GM21526 (cell line): ENCODE data around the gene EPB41L5.
"Not testable (repeated sequence)": the region's sequence is repeated elsewhere in the genome, so short reads cannot be mapped to it uniquely, and the experiment has no call there.

Experiments used
- ATAC-seq: cut with Tn5 transposase; IDR thresholded peaks from one replicate; pipeline ENCODE4 v1.9.1; 2021; ENCODE audit warnings: moderate library complexity; ENCODE audit not compliant: unreplicated experiment, low FRiP score

The EPB41L5 gene

GRCh38 chr2:120028795-120029194, 15.9 kb downstream of the EPB41L5 start:
- ATAC-seq: no peak

GRCh38 chr2:120029672-120030640, 17.1 kb downstream of the EPB41L5 start:
- ATAC-seq: no peak

DNA sequence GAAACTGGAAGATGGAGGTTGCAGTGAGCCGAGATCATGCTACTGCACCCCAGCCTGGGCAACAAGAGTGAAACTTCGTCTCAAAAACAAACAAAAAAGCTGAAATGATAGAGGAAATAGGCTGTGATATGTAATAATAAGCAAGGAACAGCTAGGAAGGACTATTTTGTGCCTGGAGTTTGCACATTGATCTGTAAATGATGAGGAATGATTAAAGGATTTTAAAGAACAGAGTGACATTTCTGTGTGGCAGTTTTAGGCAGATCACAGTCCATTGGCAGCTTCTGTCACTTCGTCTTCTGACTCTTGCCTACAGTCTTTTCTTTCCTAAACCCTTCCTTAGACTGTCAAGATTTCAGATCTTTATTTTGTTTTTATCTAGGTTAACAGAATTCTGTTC, 19.4 kb downstream of the EPB41L5 start:
- no peak for ATAC-seq

GRCh38 chr2:120034027-120034426, 21.1 kb downstream of the EPB41L5 start:
- no peak for ATAC-seq

DNA sequence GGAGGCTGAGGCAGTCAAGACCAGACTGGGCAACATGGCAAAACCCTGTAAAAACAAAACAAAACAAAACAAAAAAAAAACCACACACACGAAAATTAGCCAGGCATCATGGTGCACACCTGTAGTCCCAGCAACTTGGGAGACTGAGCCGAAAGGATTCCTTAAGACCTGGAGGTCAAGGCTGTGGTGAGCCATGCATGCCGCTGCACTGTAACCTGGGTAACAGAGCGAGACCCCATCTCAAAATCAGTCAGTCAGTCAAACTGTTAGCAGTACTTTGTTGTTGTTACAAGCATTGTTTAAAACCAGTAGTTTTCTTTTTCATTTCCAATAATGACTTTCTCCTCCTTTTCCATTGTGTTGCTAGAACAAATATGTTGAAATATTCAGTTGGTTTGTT, 21.7 kb downstream of the EPB41L5 start:
- ATAC-seq: no peak

GRCh38 chr2:120036145-120036544, 23.3 kb downstream of the EPB41L5 start:
- no peak for ATAC-seq

- no peak for ATAC-seq
Measured at GRCh38 chr2:120037995-120038541, 25.2 kb downstream of the EPB41L5 start.

GRCh38 chr2:120042359-120042758, 29.5 kb downstream of the EPB41L5 start:
- no peak for ATAC-seq

GRCh38 chr2:120044336-120044735, 31.5 kb downstream of the EPB41L5 start:
- ATAC-seq: no peak

DNA sequence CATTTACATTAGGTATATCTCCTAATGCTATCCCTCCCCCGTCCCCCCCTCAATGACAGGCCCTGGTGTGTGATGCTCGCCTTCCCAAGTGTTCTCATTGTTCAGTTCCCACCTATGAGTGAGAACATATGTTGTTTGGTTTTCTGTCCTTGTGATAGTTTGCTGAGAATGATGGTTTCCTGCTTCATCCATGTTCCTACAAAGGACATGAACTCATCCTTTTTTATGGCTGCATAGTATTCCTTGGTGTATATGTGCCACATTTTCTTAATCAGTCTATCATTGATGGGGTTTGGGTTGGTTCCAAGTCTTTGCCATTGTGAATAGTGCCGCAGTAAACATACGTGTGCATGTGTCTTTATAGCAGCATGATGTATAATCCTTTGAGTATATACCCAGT, 32.9 kb downstream of the EPB41L5 start:
- not testable (repeated sequence) for ATAC-seq

GRCh38 chr2:120046252-120046651, 33.4 kb downstream of the EPB41L5 start:
- ATAC-seq: not testable (repeated sequence)

GRCh38 chr2:120052597-120052996, 39.7 kb downstream of the EPB41L5 start:
- no peak for ATAC-seq

- ATAC-seq: no peak
Measured at GRCh38 chr2:120053891-120054290, 41.0 kb downstream of the EPB41L5 start.

DNA sequence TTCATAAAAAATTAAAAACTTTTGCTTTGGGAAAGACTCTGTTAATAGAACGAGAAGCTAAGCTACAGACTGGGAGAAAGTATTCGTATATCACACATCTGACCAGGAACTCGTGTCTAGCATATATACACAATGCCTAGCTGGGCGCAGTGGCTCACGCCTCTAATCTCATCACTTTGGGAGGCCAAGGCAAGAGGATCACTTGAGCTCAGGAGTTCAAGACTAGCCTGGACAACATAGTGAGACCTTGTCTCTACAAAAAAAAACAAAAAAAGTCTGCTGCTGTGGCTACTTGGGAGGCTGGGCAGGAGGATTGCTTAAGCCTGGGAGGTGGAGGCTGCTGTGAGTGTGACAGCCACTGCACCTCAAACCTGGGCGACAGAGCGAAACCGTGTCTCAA, 46.6 kb downstream of the EPB41L5 start:
- no peak for ATAC-seq

DNA sequence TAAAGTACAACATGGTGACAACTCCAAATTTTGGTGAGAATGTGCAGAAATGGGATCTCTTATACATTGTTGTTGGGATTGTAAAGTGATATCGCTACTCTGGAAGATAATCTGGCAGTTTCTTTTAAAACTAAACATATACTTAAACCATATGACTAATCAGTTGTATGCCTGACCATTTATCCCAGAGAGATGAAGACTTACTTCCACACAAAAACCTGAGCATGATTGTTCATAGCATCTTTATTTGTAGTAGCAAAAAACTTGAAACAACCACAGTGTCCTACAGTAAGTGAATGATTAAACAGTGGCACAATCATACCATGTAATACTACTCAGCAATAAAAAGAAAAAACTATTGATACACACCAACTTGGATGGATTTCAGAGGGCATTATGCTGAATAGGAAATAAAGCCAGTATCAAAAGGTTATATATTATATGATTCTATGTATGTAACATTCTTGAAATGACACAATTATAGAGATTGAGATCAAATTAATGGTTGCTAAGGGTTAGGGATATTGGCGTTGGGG, 47.3 kb downstream of the EPB41L5 start:
- ATAC-seq: no peak

GRCh38 chr2:120064664-120065063, 51.8 kb downstream of the EPB41L5 start:
- ATAC-seq: no peak

GRCh38 chr2:120066800-120067547, 54.1 kb downstream of the EPB41L5 start:
- ATAC-seq: no peak

GRCh38 chr2:120068040-120068658, 55.3 kb downstream of the EPB41L5 start:
- not testable (repeated sequence) for ATAC-seq

GRCh38 chr2:120075545-120075944, 62.7 kb downstream of the EPB41L5 start:
- no peak for ATAC-seq

GRCh38 chr2:120077896-120078295, 65.0 kb downstream of the EPB41L5 start:
- no peak for ATAC-seq

GRCh38 chr2:120079647-120080046, 66.8 kb downstream of the EPB41L5 start:
- ATAC-seq: no peak
